Fibroblast of skin of right biceps (primary cell): ENCODE data around the gene RGS13.
"Not testable (repeated sequence)": the region's sequence is repeated elsewhere in the genome, so short reads cannot be mapped to it uniquely, and the experiment has no call there.

Source experiments
- DNase-seq: peaks from one replicate; pipeline ENCODE4 v3.0.0-alpha.2; 2013

Gene RGS13

GRCh38 chr1:192678099-192678498 is 42.2 kb downstream of the RGS13 start:
- no peak for DNase-seq

DNA sequence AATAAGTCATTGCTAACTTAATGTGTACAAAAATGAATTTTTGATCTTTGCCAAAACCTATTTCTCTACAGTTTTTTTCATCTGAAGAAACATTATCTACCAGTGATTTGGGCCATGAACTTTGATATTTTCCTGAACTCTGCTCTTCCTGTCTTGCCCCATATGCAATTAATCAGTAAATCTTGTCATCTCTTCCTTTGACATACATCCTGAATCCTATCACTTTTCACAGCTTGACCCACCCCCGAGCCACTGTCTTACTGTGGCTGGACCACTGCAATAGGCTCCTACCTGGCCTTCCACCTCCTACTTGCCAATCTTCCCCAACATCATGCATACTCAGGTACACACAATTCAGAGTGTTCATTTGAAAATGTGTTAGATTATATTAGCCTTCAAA is 46.4 kb downstream of the RGS13 start:
- no peak for DNase-seq

- DNase-seq: not testable (repeated sequence)
These were observed 47.1 kb downstream of the RGS13 start for GRCh38 chr1:192683081-192683480.

DNA sequence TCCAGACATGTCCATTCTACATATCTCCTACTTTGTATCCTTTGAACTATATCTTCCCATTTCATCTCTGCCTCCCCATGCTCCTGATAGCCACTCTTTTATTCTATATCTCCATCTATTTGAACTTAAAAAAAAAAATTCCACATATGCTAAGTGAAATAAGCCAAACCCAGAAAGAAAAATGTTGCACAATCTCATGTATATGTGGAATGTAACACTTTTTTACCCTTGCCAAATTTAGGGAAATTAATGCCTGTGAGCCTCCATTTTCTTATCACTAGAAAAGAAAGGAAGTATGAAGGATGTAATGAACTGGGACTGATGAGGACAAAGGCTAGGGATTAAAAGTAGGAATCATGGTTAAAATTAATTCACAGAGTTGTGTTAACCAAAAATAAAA is 53.5 kb downstream of the RGS13 start:
- DNase-seq: no peak

DNA sequence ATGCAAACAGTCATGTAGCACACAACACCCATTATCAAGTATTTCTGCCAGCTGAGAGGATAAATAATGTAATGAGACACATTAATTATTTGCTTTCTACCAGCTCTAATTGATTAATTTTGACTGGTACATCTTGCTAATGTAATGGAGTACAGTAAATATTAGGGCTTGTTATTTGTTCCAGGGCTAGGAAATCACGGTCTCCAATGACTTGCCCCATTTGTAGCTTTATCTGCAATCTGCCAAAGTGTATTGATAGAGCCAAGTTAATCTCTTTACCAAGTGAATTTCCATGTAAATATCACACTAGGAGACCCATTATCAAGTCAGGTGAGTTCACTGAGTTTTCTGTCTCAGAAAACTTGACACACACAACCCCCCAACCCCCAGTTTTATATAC is 55.1 kb downstream of the RGS13 start:
- no peak for DNase-seq

DNA sequence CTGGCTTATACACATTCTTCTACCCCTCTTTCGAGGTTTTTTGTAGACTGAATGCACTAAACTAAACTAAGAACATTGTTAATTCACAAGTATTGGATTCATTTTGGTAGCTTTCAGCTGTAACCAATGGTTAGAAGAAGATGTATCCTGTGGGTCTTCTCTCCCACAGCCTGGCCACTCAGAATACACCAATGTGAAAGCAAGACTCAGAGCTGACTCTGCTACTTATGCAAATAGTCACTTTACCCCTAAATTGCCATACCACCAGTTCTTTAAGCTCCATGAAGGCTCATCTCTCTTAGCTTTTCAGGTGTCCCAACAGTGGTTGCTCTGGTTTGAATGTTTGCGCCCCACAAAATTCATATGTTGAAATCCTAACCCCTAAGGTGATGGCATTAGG is 60.1 kb downstream of the RGS13 start:
- DNase-seq: no peak

- DNase-seq: no peak
These were observed 61.8 kb downstream of the RGS13 start for GRCh38 chr1:192697771-192698170.

DNA sequence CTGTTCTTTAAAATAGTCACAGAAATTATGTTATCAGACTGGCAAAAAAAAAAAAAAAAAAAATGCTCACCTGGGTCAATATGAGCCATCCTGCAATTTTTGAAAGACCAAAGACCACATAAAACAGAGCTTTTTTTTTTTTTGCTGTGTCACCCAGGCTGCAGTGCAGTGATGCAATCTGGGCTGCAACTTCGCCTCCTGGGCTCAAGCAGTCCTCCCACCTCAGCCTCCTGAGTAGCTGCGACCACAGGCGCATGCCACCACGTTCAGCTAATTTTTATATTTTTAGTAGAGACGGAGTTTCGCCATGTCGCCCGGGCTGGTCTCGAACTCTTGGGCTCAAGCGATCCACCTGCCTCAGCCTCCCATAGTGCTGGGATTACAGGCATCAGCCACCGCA is 62.8 kb downstream of the RGS13 start:
- no peak for DNase-seq

DNA sequence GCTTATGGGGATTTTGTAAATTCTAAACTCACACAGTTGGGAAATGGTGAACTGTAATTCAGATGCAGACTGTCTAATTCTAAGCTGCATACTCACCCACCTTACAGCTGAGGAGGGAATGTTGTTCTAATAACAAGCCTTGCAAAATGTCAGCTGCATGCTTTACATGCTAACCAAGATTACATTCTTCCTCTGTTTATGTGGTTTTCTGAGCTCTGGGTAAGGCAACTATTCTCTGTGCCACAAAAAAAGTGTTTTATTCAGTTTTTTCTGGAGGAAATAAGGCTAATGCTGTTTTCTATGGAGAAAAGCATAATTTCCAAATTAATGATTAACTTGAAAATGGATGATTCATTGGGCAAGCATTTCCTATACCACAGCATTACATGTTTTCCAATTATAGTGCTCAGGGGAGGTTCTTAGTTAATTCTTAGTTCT is 64.9 kb downstream of the RGS13 start:
- DNase-seq: peak; percentile 91

DNA sequence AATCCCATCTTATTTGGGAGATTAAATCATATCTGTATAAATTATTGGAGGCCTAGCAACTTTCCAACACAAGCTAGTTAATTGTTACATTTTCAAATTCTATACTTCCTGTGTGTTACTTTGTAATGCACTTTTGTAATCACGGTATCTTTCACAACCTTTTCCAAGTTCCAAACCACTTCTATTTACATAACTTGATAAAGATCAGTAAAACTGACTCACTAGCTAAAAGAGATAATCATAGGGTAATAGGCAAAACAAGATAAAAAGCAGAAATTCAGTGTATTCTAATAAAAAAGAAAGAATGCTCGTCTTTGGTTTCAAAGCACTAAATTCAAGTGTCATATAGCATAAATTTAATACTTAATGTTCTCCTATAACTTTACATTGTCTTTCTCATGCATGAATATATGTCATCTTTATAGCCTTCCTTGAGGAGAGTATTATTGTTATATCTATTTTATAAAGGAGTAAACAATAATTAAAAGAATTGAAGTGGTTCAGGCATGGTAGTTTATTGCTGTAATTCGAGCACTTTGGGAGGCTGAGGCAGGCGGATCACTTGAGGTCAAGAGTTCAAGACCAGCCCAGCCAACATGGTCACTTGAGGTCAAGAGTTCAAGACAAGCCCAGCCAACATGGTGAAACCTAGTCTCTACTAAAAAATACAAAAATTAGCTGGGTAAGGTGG is 66.4 kb downstream of the RGS13 start:
- DNase-seq: peak; percentile 81

- no peak for DNase-seq
These were observed 67.6 kb downstream of the RGS13 start for GRCh38 chr1:192703283-192704206.

DNA sequence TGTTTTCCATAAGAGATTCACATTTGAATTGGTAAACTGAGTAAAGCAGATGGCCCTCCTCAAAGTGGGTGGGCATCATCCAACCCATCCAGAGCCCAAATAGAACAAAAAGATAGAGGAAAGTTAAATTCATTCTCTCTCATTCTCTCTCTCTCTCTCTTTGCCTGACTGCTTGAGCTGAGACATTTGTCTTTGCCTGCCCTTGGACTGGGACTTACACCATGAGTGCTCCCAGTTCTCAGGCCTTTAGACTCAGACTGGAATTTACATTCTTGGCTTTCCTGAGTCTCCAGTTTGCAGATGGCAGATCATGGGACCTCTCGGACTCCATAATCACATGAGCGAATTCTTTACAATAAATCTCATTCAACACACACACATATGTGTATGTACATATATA is 69.6 kb downstream of the RGS13 start:
- DNase-seq: no peak

DNA sequence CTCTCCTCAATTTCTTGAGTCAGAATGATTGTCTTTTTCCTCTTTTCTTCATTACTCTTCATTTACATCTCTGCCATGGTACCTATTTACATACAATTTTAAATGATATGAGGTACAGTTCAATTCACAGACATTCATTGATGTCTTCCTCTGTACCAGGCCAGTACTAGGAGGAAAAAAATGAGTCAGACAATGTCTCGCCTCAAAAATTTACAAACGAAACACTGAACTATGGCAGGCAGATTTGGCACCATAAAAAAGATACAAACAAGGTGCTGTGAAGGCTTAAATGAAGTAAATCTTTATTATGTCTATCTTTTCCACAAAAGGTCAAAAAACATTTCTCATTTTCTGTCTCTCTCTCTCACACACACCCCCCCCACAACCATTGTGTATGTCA is 71.0 kb downstream of the RGS13 start:
- DNase-seq: no peak

- DNase-seq: no peak
These were observed 72.1 kb downstream of the RGS13 start for GRCh38 chr1:192707978-192708547.

DNA sequence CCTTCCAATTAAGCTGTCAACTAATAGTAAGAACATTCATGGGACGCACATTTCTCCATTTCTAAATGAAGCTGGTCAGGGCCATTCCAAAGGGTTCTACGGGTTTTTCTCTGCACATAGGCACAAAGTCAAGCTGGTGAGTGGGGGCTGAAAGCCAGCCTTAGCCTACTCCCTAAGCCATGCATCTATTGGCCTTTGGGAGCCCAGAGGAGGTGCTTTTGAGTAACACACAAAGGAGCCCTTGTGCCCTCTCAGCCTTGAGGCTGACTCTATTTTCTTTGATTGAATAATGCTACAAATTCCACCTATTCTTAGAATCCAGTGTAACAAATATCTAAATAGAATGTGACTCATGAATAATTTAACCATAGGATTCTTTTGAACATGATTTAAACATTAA is 73.6 kb downstream of the RGS13 start:
- peak; percentile 31 for DNase-seq
